ENCODE measurements around the gene TSHZ2.

GRCh38 chr20:53329781-53330180 is 357.6 kb downstream of the TSHZ2 start:
- no peak for TF ChIP-seq CTCF (IDR thresholded peaks at IDR 0.05)
- TF ChIP-seq POLR2A (IDR thresholded peaks at IDR 0.05): no peak
